Glutamatergic neuron (in vitro differentiated cells): ENCODE results near the gene SLC30A1. TPM values are rescaled to one million over a fixed set of nuclear protein-coding genes. Genes with fewer than 3 reads are reported as not detected.
"Not testable (repeated sequence)": the region's sequence is repeated elsewhere in the genome, so short reads cannot be mapped to it uniquely, and the experiment has no call there.

Source experiments
- DNase-seq: peaks from one replicate; pipeline ENCODE4 v3.0.0; 2022
- H3K27ac Mint-ChIP-seq: one replicate; pipeline ENCODE4 v1.8.0; 2020; ENCODE audit warnings: mild to moderate bottlenecking, mixed read lengths, inconsistent platforms; ENCODE audit not compliant: unreplicated experiment
- H3K27me3 Mint-ChIP-seq: one replicate; pipeline ENCODE4 v1.8.0; 2020; ENCODE audit warnings: mild to moderate bottlenecking, moderate library complexity, mixed read lengths, inconsistent platforms; ENCODE audit not compliant: unreplicated experiment
- H3K36me3 Mint-ChIP-seq: one replicate; pipeline ENCODE4 v1.8.0; 2020; ENCODE audit warnings: mild to moderate bottlenecking, mixed read lengths, inconsistent platforms; ENCODE audit not compliant: unreplicated experiment
- H3K4me1 Mint-ChIP-seq: one replicate; pipeline ENCODE4 v1.8.0; 2020; ENCODE audit warnings: mild to moderate bottlenecking, low read depth, mixed read lengths, inconsistent platforms; ENCODE audit not compliant: unreplicated experiment
- H3K4me3 Mint-ChIP-seq: one replicate; pipeline ENCODE4 v1.8.0; 2020; ENCODE audit warnings: mild to moderate bottlenecking, mixed read lengths, inconsistent platforms; ENCODE audit not compliant: unreplicated experiment
- H3K9me3 Mint-ChIP-seq: one replicate; pipeline ENCODE4 v1.8.0; 2020; ENCODE audit warnings: mild to moderate bottlenecking, moderate library complexity, mixed read lengths, inconsistent platforms; ENCODE audit not compliant: unreplicated experiment
- long read RNA-seq: library from polyadenylated mRNA; unstranded; transcript quantifications from one replicate; pipeline ENCODE4 v2.0.0, GENCODE V29; 2020; ENCODE audit not compliant: unreplicated experiment
- total RNA-seq: library from RNA; stranded (reverse); fragmentation: NEBNext Ultra II Directional; extraction: Animal tissue kit (Norgen Biotek cat#: 25700); gene quantifications from one replicate; pipeline ENCODE4 v1.2.1, GENCODE V29; 2021; ENCODE audit not compliant: unreplicated experiment
- TF ChIP-seq, protein P1 (sequence below): fragments of 200-600 bp; sonication (generic); IDR thresholded peaks from one replicate; pipeline ENCODE4 v1.5.0; 2021; ENCODE audit not compliant: partially characterized antibody, unreplicated experiment

The SLC30A1 gene, protein sequence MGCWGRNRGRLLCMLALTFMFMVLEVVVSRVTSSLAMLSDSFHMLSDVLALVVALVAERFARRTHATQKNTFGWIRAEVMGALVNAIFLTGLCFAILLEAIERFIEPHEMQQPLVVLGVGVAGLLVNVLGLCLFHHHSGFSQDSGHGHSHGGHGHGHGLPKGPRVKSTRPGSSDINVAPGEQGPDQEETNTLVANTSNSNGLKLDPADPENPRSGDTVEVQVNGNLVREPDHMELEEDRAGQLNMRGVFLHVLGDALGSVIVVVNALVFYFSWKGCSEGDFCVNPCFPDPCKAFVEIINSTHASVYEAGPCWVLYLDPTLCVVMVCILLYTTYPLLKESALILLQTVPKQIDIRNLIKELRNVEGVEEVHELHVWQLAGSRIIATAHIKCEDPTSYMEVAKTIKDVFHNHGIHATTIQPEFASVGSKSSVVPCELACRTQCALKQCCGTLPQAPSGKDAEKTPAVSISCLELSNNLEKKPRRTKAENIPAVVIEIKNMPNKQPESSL
- 3.1 TPM for total RNA-seq
- long read RNA-seq, result 0 reads

DNA sequence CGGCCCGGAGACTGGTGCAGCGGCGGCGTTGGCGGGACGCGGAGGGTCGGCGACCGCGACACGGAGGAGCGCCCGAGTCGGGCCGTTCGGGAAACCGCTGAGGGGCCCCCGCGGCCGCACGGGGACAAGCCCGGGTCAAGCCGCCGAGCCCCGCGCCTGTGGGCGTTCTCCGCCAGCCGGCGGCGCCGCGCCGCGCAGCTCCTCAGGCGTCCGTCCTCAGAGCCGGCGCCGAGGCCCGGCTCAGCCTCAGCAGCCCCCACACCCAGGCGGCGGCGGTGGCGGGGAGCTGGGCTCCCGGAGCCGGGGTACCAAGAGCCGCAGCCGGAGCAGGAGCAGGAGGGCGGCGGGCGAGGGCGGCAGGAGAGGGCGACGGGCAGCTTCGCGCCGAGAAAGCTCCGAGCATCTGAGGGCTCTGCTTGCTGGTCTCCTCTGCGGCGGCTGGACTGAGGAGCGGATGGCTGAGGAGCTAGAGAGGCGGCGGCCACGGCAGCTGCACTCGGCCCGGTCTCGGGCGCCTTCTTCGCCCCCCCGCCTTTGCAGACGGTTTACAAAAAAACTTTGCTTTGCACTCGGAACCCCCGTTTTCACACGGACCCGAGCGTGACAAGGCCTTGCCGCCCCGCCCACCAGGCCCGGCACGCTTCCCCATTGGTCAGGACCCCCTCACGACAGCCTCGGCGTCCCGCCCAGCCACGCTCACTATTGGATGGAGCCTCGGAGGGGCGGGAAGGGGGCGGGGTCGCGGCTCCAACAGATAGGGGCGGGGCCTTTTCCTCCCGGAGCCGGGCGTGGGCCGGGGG lies at the start of gene SLC30A1:
Gene SLC30A1, minus strand, starts transcription at position 522 of the 800 bp plus-strand sequence. CDS start 549 bp downstream, outside the sequence.
- Mint-ChIP-seq H3K4me3 (peak within 1 kb of the TSS; percentile 96), H3K4me1 (peaks cover 7% of the 10 kb centered on the region), H3K27ac (peak within 1 kb of the TSS; percentile 84), H3K27me3 (peaks cover 4% of the 10 kb centered on the region), H3K9me3 (no peaks in the 10 kb centered on the region), H3K36me3 (no peaks in the 10 kb centered on the region)
- TF ChIP-seq, protein P1, sequence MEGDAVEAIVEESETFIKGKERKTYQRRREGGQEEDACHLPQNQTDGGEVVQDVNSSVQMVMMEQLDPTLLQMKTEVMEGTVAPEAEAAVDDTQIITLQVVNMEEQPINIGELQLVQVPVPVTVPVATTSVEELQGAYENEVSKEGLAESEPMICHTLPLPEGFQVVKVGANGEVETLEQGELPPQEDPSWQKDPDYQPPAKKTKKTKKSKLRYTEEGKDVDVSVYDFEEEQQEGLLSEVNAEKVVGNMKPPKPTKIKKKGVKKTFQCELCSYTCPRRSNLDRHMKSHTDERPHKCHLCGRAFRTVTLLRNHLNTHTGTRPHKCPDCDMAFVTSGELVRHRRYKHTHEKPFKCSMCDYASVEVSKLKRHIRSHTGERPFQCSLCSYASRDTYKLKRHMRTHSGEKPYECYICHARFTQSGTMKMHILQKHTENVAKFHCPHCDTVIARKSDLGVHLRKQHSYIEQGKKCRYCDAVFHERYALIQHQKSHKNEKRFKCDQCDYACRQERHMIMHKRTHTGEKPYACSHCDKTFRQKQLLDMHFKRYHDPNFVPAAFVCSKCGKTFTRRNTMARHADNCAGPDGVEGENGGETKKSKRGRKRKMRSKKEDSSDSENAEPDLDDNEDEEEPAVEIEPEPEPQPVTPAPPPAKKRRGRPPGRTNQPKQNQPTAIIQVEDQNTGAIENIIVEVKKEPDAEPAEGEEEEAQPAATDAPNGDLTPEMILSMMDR, result no peak
- peak; percentile 99 for DNase-seq

DNA sequence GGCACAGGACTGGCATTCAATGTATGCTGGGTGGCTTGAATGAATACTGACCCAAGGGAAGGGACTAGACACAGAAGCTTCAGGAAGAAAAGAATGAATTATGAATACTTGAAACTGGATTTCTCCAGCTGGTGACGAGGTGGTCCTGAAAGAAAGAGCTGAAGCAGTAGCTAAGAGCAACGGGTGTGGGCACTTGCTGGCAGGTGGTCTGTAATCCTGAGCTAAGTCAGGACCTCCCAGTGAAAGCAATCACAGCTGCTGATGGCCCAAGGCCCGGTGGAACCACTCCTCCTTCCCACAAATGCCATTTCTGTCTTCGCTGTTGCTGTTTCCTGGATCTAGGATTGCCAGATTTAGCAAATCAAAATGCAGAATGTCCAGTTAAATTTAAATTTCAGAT lies 49.5 kb upstream of the SLC30A1 start:
- TF ChIP-seq, protein P1, result no peak
- Mint-ChIP-seq H3K9me3 (peaks cover 1% of the 10 kb centered on the region), H3K27me3 (peaks cover 4% of the 10 kb centered on the region), H3K4me3 (no peak overlapping the region), H3K27ac (no peak overlapping the region), H3K36me3 (no peaks in the 10 kb centered on the region), H3K4me1 (peaks cover 1% of the 10 kb centered on the region)
- DNase-seq, result no peak

DNA sequence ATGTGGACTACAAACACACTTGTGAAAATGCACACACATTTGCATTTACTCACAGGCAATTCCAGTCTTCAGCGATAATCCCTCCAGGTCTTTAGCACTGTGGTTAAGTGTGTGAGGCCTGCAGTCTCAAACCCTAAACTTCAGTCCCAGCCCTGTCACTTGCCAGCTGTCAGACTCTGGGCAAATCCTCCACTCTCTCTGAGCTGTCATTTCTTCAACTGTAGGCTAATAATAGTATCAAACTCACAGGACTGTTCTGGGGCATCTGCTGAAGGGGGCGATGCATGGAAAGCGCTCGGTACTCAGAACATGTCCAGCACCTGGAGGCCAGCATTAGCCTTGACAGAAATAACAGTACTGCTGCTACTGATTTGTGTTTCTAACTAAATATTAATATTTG lies 48.3 kb upstream of the SLC30A1 start:
- Mint-ChIP-seq H3K4me3 (no peak overlapping the region), H3K36me3 (no peaks in the 10 kb centered on the region), H3K4me1 (no peaks in the 10 kb centered on the region), H3K27ac (no peak overlapping the region), H3K27me3 (peaks cover 4% of the 10 kb centered on the region), H3K9me3 (peaks cover 1% of the 10 kb centered on the region)
- TF ChIP-seq, protein P1, result no peak
- DNase-seq, result no peak

DNA sequence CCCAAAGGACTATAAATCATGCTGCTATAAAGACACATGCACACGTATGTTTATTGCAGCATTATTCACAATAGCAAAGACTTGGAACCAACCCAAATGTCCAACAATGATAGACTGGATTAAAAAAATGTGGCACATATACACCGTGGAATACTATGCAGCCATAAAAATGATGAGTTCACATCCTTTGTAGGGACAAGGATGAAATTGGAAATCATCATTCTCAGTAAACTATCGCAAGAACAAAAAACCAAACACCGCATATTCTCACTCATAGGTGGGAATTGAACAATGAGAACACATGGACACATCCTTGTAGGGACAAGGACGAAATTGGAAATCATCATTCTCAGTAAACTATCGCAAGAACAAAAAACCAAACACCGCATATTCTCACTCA lies 46.9 kb upstream of the SLC30A1 start:
- H3K4me1 Mint-ChIP-seq, H3K4me3 Mint-ChIP-seq, H3K27ac Mint-ChIP-seq, H3K27me3 Mint-ChIP-seq, DNase-seq, H3K36me3 Mint-ChIP-seq, H3K9me3 Mint-ChIP-seq: not testable (repeated sequence)

DNA sequence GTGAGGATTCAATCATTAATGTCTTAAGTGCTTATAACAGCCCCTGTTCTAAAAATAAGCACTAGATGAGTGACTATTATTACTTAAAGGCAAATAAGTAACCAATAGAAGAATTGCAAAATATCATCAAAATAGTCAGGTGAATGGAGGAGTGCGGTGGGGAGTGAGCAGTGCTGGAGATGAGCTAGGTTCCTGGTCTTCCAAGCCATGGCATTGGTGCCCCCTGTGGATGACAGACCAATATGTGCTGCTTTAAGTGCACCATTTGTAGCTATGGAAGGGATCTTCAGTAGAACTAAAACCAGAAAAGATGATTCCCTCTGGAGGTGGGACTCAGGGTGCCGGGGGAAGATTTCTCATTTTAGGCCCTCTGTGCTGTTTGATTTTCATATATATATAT lies 46.1 kb upstream of the SLC30A1 start:
- H3K27me3 Mint-ChIP-seq, result peaks cover 4% of the 10 kb centered on the region
- H3K4me3 Mint-ChIP-seq, result no peak overlapping the region
- peaks cover 1% of the 10 kb centered on the region for H3K9me3 Mint-ChIP-seq
- TF ChIP-seq, protein P1, result no peak
- H3K36me3 Mint-ChIP-seq, result no peaks in the 10 kb centered on the region
- DNase-seq, result no peak
- no peak overlapping the region for H3K27ac Mint-ChIP-seq
- no peaks in the 10 kb centered on the region for H3K4me1 Mint-ChIP-seq
